ENCODE measurements around the gene C11orf71.

The C11orf71 gene

GRCh38 chr11:114400216-114400914 lies at the start of gene C11orf71, which contains the start of gene RBM7:
C11orf71 (minus strand) TSS chr11:114400511; CDS start chr11:114400331, 180 bp downstream.
RBM7 (plus strand) TSS chr11:114400666; CDS start chr11:114400672, 6 bp downstream.
- DNase-seq: peak; percentile 59

GRCh38 chr11:114449845-114450244 lies 49.5 kb upstream of the C11orf71 start:
- DNase-seq: no peak

GRCh38 chr11:114448749-114449482 lies 48.6 kb upstream of the C11orf71 start:
- DNase-seq: no peak

- DNase-seq: no peak
Measured at GRCh38 chr11:114447892-114448291, 47.6 kb upstream of the C11orf71 start.

- DNase-seq: no peak
Measured at GRCh38 chr11:114447444-114447843, 47.1 kb upstream of the C11orf71 start.

- DNase-seq: no peak
Measured at GRCh38 chr11:114442536-114442935, 42.2 kb upstream of the C11orf71 start.

- no peak for DNase-seq
Measured at GRCh38 chr11:114441921-114442320, 41.6 kb upstream of the C11orf71 start.

- DNase-seq: no peak
Measured at GRCh38 chr11:114440971-114441763, 40.9 kb upstream of the C11orf71 start.

GRCh38 chr11:114440121-114440860 lies 40.0 kb upstream of the C11orf71 start:
- DNase-seq: no peak

- peak; percentile 49 for DNase-seq
Measured at GRCh38 chr11:114439229-114440120, 39.2 kb upstream of the C11orf71 start, which contains the start of gene REXO2. REXO2 (plus strand) TSS chr11:114439467; CDS start chr11:114439529, 62 bp downstream.

GRCh38 chr11:114438303-114438702 lies 38.0 kb upstream of the C11orf71 start:
- no peak for DNase-seq

GRCh38 chr11:114433376-114433775 lies 33.1 kb upstream of the C11orf71 start:
- DNase-seq: no peak

- DNase-seq: no peak
Measured at GRCh38 chr11:114432893-114433292, 32.6 kb upstream of the C11orf71 start.

GRCh38 chr11:114430290-114430689 lies 30.0 kb upstream of the C11orf71 start:
- DNase-seq: no peak

- no peak for DNase-seq
Measured at GRCh38 chr11:114426280-114426679, 26.0 kb upstream of the C11orf71 start.

- DNase-seq: no peak
Measured at GRCh38 chr11:114416441-114416961, 16.2 kb upstream of the C11orf71 start.

GRCh38 chr11:114413958-114414357 lies 13.6 kb upstream of the C11orf71 start:
- DNase-seq: no peak

- no peak for DNase-seq
Measured at GRCh38 chr11:114412946-114413345, 12.6 kb upstream of the C11orf71 start.

- DNase-seq: no peak
Measured at GRCh38 chr11:114401311-114401710, 1.0 kb upstream of the C11orf71 start.

- no peak for DNase-seq
Measured at GRCh38 chr11:114400915-114401223, 558 bp upstream of the C11orf71 start.

- no peak for DNase-seq
Measured at GRCh38 chr11:114399490-114400215, 658 bp downstream of the C11orf71 start.
